Nucleus accumbens (tissue), 56 donors: Measurements from ENCODE around the gene GRXCR1.

Experiments
- DNase-seq, 56 donors: peaks; one replicate each; lab custom pipeline; 2025; lab: John Stamatoyannopoulos, UW

The GRXCR1 gene

DNA sequence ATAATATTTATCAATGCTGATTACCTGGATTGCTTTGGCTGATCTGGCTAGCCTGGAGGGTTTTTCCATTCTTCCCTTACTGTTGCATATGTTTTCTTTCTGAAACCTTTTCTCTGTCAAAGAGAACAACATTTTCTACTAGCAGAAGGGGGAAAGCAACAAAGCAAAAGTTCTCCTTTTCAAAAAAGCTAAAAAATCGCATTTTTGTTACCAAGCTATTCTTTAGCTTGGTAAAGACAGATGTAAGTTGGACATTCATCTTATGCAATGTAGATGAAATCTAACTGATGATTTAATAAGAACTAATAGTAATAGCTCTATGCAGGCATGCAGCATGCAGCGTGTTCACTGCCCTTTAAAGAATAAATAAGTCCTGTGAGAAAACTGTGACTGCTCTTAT is at the start of gene GRXCR1:
GRXCR1 (plus strand) TSS at position 301 of the 400 bp plus-strand sequence. CDS start 554 bp downstream, outside the sequence.
- DNase-seq = no peak

- DNase-seq = no peak
Observed at GRCh38 chr4:42843694-42844093, 48.8 kb upstream of the GRXCR1 start.

GRCh38 chr4:42844422-42845070 is 48.0 kb upstream of the GRXCR1 start:
- no peak for DNase-seq

- DNase-seq = no peak
Observed at GRCh38 chr4:42845586-42845985, 46.9 kb upstream of the GRXCR1 start.

- no peak for DNase-seq
Observed at GRCh38 chr4:42855779-42856178, 36.7 kb upstream of the GRXCR1 start.

DNA sequence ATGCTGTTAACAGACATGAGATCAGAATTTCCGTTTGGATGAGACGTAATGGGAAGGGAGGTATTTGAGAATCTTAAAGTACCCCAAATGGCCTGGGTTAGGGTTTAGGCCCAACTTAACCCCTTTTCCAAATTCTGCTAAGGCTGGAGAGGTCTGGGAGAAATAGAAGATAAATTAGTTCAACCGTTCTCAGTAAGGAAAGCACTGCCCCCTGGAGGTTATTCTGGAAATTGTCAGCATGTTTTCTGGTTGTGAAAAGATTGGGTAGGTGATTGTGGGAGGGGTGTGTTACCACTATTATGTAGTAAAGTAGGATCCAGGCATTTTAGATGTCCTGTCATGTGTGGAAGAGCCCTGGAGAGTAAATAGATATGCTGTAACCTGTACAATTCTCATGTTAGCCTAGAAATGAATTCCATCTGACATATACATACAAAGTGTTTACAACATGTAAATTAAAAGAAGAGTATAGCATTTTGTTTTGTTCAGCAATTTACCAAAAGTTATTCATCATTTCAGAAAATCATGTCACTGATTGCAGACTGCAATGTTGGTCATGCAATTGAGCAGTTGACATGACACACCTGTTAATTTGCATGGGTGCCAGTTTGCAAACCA is 26.8 kb upstream of the GRXCR1 start:
- peak in 27 of 56 donors; percentile 1 to 69 (median 15) for DNase-seq

- no peak for DNase-seq
Observed at GRCh38 chr4:42871261-42871660, 21.3 kb upstream of the GRXCR1 start.

GRCh38 chr4:42871671-42872290 is 20.7 kb upstream of the GRXCR1 start:
- peak in 6 of 56 donors; percentile 1 to 24 (median 10) for DNase-seq

- DNase-seq = no peak
Observed at GRCh38 chr4:42878863-42879262, 13.7 kb upstream of the GRXCR1 start.

DNA sequence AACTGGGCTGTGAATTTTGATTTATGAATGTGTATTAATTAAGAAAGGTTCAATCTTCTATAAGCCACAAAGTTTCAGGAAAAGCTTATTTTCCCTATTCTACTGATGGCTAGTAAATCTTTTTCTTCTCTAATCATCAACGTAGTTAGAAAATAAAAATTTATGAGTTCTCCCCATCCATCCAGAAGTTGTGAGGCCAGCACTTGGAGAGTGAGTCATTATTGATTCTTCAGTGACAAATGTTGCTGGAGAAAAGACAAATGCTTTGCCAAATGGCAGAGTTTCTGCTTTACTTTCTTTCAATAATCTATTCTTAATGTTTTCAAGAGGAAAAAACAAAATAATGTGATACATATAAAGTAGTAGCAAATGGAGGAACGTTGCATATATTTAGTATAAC is 11.3 kb upstream of the GRXCR1 start:
- no peak for DNase-seq

GRCh38 chr4:42891644-42892043 is 869 bp upstream of the GRXCR1 start:
- no peak for DNase-seq

DNA sequence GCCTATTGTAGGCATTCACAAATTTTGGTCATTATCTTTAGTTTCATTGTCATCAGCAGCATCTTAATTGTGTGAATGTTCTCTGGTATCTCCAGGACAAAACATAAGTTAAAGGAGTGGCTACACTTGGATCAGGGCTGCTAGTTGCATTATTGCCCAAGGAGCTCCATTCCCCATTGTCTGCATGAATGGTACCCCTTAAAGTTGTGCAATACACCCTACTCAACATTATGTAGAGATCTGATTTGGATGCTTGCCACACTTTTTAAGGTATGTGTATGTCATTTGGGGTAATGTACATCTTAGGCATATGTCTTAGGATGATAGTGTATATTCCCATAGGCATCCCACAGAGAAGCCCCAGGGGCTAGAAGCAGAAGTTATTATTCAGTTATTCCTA is 2.9 kb downstream of the GRXCR1 start:
- DNase-seq = no peak

- peak in 4 of 56 donors; percentile 1 to 20 (median 3) for DNase-seq
Observed at GRCh38 chr4:42904986-42905385, 12.5 kb downstream of the GRXCR1 start.

DNA sequence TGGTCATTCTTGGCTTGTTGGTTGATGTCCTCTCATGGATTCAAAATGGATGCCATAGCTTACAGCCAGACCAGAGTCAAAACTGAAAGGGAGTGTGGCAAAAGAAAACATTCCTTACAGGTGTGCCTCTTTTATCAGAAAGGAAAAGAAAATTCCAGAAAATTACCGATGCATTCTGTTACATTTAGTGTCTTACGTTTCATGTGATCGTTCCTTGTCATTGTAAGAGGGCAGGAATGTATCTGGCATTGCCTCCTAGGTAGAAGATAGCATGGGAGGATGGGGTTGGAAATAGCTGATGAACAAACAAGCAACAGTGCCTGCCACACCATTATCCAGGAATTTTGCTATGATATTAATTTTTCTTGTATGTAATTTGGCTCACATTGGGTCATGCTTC is 13.1 kb downstream of the GRXCR1 start:
- no peak for DNase-seq

DNA sequence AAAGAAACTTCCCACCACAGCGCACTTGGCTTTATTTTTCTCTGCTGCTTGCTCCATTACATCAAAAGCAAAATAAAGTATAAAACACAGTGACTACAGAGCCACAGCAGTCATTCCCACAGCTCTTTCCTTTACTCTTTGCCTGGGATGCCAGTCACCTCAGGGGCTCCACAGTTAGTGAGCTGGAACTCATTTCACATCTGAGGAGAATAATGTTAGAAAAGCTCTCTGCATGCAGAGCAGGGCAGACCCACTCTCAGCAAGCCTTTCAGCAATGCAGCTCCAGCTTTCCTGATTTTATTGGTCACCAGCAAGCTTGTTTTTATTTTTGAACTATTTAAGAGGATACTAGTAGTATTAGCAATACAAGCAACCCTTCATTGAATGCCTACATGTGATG is 13.8 kb downstream of the GRXCR1 start:
- DNase-seq = no peak

GRCh38 chr4:42906891-42907759 is 14.6 kb downstream of the GRXCR1 start:
- DNase-seq = no peak

GRCh38 chr4:42910459-42910858 is 17.9 kb downstream of the GRXCR1 start:
- DNase-seq = no peak

DNA sequence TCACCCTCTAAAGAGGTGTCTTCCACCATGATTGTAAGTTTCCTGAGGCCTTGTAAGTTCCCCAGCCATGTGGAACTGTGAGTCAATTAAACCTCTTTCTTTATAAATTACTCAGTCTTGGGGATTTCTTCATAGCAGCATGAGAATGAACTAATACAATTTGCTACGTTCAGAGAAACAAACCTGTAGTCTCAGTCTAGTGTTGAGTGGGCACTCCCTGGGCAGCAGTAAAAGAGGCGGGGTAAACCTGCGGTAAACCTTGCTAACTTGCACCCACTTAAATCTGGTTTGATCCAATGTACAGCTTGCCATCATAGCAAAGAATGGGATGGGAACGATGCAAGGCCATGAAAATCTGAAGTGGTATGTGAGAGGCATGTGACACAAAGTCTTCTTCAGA is 22.4 kb downstream of the GRXCR1 start:
- no peak for DNase-seq

DNA sequence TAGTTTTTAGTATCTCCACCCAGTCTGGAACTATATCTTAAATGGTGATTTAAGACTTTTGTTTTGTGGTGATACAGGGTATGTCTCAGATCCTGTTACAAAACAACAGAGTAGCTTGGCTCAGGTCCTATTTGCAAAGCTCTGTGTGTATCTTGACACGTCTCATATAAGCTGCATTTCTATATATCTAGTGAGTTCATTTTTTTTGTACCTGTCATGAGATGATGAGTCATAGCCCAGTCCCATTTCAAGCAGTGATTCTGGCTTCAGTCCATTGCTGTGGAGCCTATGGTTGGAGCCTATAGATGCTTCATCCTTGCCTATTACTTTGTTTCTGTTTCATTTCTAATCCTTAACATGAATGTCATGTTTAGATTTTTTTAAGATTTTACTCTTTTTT is 23.0 kb downstream of the GRXCR1 start:
- no peak for DNase-seq

DNA sequence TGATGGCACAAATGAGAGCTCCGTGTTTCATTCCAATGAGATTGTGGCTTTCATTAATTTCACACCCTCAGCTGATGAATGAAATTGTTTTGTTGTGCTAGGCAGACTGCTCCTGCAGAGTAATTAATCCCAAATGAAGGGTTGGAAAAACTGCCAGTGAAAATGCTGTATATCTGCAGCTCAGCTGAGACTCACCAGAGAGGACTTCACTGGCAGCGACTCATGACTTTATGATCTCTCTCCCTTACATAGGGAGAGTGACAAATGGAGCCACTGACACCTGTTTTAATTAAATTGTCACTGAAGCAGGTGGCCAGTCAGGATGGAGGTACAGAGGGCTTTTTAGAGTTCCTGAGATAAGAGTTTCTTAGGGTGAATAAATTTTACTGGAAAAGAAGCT is 24.8 kb downstream of the GRXCR1 start:
- no peak for DNase-seq

DNA sequence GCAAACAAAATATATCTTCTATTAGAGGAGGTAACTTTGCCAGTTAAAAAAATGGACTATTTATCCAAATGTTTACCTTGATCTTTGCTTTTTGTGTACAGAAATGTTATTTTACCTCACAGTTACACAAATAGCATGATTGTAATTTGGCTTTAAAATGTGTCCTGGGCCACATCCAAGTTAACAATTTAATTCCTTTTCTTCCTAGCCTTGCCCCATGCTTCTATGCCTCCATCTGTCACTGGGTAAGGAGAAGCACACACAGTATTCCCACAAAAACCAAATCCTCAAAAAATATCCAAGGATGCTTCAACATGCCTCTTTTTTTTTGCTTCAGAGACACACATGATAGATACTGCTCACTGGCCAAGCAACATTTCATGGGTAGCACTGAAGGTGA is 30.9 kb downstream of the GRXCR1 start:
- no peak for DNase-seq
